Skeletal muscle satellite cell (primary cell): Measurements from ENCODE around the gene TERT. TPM values are rescaled to one million over a fixed set of nuclear protein-coding genes. Genes with fewer than 3 reads are reported as not detected.

Experiments
- small RNA-seq: library from RNA; depleted of rRNA; stranded (forward); fragments of <200 nt; gene quantifications from one replicate; pipeline ENCODE3, GENCODE V24; 2012

TERT gene

Small RNA genes within 50 kb of the gene (small RNA-seq; reads per million reads assigned to genes)
- gene MIR4457: not detected
